Fibroblast of skin of left biceps (primary cell): ENCODE measurements around the gene LRRN2.

Experiments used
- DNase-seq, 2 experiments: peaks; one replicate each; pipeline ENCODE4 v3.0.0-alpha.2; 2013; ENCODE audit warnings: low read depth in 2 of 2

The LRRN2 gene

DNA sequence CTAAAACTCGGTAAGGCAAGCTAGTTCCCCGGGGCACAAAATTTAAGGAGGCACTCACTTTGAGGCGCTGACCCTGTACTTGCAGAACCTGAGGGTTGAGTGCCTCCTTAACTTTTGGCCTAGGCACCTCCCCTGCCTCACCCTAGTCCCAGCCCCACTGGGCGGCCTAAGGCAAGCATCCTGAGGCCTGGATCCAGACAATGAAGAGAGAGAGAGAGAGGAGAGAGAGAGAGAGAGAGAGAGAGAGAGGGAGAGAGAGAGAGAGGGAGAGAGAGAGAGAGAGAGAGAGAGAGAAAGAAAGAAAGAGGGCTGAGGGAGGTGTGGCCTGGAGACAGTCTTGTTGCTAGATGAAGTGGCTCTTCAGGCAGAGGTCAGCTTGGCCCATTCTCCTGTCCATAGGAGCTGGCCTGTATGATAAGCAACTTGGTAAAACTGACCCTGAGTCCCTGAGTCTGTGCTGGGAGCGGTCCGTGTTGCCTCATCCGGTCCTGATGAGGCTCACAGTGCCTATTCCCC, 7.4 kb upstream of the LRRN2 start:
- no peak for DNase-seq

DNA sequence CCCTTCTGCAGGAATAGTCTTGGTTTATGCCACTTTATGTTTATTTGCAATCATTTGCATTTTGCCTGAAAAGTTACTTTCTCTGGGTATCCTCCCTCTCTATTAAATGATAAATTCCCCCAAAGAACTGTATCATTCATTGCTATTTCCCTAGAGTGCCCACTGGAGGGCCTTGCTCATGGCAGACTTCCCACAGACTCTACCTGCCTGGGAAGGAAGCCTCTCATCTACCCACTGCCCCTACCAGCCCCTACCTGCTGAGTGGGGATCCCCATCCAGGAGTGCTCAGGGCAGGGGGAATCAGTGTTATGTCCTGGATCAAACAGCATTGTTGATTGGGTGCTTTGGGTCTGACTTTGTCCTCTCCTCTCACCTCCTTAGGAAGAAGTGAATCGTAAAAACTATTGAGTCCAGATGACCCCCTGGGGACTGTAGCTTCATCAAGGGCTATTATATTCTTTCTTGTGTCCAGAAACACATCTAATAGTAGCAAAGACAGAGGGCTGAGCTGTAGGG, 6.8 kb upstream of the LRRN2 start:
- no peak for DNase-seq

DNA sequence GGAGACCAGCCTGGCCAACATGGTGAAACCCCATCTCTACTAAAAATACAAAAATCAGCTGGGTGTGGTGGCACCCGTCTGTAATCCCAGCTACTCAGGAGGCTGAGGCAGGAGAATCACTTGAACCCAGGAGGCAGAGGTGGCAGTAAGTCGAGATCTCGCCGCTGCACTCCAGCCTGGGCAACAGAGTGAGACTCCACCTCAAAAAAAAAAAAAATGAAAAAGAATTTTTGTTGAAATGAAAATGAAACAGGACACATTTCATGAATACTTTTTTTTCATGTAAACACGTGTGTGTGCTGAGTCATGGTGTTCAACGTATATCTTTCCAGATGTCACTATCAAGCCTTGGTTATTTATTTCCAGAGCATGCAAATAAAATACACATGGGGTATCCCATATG, 5.8 kb upstream of the LRRN2 start:
- DNase-seq: peak; percentile 6 to 12

DNA sequence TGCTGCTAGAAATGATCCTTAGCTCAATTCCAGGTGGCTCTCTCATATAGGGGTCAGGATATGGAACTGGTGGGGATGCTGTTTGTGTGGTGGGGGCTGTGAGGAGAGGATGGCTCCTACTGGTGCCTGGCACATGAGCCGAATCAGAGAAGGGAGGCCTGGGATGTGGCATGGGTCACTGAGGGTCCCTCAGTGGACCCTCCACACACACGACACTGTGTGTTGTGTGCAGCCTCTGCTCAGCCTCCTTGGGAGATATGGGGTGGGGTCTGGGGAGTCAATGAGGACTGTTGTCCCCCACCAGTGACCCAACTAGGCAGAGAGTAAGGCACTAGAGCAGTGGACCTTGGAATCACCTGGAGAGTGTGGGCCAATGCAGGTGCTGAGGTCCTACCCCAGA, 3.2 kb upstream of the LRRN2 start:
- no peak for DNase-seq

DNA sequence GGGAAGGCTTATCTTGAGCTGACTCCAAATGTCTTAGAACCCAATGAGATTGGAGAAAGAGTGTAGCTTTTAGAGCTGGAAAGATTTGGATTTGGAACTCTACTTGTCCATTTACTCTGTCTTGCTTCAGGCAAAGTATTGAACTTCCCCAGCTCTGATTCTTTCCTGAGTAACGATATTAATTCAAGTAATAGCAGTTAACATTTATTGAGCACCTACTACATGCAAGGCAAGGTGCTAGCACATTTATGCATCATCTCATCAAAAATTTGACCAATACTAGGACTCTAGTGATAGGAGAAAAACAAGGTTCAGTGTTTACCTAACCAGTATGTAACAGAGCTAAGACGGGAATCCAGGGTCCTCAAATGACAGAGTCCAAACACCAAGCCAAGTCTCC, 2.5 kb upstream of the LRRN2 start:
- DNase-seq: no peak

DNA sequence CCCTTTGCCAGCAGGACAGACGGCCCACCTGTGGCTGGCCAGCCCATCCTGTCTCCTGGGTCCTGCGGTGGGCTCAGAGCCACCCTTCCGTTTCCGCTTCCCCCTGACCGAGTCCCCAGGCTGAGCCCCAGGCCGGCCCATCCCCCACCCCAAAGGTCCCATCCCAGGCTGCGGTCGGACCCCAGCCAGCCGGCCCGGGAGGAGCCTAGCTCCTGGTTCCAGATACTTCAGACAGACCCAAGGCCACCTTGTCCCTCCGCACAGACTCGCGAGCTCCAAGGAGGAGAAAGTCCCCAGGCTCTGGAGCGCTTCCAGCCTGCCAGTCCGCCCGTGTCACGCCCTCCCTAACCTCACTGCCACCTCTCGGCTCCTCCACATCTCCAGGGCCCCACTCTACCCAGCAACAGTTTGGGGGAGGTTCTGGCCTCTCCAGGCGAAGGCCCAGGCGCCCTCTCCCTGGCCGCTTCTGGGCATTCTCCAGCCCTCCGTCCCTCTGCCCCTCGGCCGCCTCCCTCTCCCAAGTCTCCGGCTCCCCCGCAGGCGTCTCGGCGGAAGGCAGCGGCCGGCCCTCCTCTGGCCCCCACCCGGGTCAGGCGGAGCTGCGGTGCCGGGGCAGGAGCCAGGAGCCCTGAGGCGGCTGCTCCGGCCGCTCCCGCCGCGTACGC, 835 bp downstream of the LRRN2 start:
- no peak for DNase-seq

DNA sequence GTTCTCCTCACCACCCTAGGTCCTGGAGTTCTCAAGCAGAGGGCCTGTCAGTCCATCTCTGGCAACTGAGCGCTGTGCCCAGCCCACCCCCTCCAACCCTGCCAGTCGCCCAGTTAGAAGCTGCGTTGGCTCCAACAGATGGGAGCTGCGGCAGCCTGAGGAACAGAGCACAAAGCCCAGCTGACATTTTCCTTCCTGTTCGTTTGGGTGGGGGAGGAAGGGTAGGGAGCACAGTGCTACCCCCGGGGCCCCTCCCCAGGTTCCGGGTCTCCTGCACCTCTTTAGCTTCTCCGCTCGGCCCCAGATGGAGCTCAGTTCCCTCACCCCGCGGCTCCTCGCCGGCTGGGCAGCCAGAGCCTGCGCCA, 1.4 kb downstream of the LRRN2 start:
- DNase-seq: no peak

DNA sequence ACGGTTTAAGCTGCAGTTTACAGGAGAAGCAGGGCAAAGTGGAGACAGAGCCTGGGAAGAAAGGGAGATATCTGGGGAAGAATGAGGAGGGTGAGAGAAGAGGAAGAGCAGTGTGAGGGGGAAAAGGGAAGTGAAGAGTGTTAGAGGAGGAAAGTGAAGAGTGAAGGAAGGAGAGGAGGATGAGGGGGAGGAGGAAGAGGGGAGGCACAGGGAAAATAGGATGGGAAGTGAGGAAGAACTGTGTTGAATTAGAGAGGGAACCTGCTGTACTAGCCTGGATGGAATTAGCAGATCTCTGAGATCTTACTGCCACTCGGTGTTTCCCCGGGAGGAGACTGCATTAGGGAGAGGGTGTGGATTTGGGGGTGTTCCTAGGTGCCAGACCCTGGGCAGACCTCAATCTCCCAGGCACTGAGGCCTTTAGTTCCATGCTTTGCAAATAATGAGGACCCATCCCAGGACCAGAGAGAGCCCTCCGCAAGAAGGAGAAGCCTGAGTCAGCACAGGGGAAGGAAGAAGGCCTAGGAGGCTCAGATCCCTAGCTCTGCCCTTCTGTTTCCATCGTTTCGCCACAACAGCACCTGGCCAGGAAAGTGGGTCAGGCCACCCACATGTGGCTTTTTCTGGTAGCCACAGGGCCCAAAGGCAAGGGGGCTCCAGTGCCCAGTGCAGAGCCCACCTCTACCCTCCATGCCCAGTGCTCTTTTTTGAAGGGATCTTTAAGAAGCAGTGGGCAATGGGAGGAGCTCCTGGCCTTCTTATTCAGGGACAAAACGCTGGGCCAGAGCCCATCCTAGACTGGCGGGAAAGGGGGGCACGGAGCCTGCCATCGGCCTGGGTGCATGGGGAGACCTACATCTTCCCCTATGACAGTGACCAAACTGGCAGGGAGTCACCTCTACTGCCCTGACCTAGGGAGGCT, 2.0 kb downstream of the LRRN2 start:
- DNase-seq: no peak

DNA sequence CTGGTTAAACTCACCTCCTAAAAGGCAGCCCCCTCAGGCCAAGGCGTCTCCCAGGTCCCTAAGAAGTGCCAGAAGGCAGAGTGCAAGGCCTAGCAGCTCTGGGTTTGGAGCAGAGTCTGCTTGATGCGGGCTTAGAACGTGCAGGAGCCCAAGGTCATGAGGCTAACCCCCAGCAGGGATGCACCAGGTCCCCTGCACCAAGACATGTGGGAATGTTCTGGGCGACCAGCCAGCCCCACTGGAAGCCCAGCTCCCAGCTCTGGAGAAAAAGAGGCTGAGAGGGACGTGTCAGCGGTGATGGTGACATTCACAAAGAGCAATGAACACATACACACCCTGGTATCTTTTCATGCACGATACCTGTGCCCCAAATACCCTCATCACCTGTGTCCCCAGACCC, 5.1 kb downstream of the LRRN2 start:
- DNase-seq: no peak

DNA sequence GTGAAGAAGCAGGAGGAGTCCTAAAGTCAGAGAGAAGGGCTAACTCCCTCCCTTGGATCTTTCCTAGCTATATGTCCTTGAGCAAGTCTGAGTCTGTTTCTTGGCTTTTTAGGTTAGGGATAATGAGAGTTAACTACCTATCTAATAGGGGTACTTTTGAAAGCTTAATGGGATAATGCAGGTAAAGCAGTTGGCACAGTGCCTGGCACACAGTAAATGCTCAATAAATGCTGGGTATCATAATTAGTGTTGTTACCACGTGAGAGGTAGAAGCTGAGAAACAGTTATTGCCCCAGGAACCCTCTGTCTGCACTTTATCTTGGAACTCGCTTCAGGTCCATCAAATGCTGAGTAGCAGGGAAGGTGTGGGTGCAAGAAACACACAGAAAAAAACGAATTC, 5.5 kb downstream of the LRRN2 start:
- no peak for DNase-seq

DNA sequence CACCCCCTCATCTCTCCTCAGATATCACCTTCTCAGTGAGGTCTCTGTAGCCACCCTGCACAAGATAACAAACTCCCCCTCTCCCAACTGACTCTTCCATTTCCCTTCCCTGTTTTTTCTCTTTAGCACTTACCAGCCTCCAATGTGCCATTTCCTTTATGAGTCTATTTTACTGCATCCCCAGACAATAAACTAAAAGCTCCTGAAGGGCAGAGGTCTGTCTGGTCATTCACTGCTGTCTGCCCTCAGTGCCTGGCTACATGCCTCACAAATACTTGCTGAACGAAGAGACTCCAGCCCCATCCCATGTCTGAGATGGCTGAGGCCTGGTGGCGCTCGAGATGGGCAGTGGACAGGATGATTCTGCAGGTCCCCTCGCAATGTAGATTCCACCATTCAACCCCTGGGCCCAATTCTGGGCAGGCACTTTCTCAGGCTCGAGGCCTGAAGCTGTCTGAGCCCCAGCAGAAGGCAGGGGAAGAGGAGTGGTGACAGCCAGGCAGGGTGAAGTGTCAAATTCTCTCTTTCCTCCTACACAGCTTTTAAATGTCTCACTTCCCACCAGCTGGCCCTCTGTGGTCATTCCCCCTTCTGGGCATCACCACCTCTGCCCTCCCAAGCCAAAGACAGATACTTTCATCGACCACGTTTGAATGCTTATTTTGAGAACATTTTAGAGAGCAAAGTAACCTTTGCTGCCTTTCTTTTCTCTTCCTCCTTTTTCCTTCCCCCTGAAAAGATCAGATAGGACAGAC, 6.6 kb downstream of the LRRN2 start:
- DNase-seq: no peak

DNA sequence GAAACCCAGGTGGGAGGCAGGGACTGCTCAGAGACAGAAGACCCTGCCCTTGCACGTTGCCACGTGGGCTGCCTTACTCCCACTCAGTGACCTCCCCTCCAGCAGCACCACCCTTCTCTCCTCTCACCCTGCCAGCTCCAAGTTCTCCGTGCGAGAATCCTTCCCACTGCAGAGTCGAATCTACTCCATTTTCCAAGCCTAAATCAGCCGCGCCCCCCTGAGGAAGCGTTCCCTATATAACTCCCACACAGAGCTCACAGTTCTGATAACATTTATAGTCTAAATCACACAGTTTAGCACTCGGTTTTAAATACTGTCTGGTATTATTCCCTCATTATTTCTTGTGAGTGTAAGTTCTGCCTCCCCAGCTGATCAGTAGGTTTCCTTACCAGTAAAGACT, 7.7 kb downstream of the LRRN2 start:
- no peak for DNase-seq

DNA sequence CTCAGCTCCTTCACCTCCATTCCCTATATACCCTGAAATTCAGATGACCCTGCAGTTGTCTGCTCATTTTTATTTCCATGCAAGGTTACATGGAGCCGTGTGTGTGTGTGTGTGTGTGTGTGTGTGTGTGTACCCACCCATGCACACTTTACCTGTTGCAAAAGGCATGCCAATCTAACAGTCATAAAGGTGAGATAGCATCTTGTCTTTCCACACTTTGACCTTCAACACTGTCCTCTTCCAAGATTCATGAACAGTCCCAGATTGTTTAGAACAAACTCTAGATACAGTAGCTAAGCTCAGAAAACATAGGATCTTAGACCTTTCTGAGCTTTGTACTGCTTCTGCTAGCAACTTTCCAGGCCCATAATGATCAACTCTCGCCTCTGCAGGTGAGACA, 9.5 kb downstream of the LRRN2 start:
- no peak for DNase-seq

DNA sequence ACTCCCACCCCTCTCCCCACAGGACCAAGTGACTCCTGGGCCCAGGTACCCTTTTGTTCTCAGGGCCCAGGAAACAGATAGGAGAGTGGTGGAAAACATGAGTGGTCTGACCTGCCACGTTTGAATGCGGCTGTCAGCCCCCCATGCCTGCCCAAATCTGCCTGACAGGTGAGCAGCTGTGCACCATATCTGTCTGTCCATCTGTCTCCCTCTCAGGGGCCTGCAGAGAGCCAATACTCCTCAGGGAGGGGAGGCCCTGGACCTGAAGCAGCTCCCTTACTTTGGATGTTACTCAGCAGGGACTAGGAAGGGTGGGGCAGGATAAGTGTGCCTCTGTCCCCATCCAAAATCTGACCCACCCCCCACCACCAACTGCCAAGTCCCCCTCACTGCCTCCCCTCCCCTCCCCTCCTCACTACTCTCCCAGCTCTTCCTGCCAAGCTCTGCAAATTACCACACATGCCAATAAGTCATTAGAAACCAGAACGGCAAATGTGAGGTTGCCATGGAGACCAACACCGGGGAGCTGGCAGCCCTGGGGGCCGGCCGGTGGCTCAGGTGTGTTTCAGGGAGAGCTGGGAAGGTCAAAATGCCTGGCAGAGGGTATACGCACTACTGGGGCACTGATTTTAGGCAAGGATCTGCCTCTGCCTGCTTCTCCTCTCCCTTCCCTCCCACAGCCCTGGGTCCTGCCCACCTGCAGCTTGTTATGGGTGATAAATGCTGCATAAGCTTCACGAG, 11.5 kb downstream of the LRRN2 start:
- DNase-seq: no peak

DNA sequence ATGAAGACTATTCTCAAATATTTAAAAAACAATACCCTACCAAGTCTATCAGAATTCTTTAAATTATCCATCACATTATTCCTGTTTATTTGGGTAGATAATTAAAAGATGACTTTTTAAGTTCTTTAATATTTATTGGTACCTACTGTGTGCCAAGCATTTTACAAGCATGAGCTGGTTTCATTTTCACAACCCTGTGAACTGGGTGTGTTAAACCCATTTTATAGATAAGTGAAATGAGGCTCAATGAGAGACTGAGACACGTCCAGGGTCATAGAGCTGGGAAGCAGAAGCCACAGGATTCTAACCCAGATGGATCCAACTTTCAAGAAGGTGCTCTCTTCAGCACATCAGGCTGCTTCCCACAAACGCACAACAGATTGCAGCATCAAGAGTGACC, 12.3 kb downstream of the LRRN2 start:
- no peak for DNase-seq

DNA sequence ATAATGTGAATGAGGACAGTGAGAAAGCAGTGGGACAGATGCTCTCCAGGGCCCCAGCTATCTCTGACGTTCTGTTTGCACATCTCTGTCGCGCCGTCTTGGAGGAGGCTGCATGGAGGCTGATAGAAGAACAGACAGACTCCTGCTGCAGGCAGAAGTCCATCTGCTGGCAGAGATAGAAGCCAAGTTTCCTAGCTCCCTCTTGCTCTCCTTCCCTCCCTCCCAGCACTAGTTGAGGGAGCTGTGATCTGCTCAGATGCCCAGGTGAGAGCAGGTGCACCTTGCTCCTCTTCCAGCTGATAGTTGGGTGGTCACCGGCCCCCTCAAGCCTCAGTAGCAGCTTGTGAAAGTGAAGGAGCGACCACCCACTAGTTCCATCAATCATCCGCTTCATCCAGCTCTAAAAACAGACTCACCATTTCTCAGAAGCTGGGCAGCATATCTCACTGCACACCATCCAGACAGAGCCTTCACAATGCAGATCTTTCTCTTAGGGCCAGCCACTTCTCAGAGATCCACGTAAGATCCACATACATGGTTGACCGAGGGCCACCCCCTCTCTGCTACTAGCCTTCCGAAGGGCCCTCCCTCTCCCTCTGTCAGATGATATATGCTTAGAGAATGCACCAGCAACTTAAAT, 12.9 kb downstream of the LRRN2 start:
- DNase-seq: no peak

DNA sequence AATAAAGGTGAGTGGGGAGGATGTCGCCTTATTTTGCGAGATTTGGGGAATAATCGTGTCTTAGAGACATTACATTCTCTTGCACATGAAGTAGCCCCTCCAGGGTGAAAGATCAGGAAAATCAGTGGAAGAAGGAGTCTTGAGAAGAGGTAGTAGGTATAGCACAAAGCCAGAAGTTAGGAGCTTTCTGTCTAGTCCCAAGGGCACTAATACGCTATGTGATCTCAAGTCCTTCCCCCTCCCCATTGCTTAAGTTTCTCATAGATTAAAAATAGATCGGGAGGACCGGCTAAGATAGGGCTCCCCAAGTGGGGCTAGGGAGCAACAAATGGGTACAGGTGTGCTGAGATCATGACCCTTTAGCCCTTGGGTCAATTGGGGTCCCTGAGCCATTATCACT, 13.5 kb downstream of the LRRN2 start:
- no peak for DNase-seq

DNA sequence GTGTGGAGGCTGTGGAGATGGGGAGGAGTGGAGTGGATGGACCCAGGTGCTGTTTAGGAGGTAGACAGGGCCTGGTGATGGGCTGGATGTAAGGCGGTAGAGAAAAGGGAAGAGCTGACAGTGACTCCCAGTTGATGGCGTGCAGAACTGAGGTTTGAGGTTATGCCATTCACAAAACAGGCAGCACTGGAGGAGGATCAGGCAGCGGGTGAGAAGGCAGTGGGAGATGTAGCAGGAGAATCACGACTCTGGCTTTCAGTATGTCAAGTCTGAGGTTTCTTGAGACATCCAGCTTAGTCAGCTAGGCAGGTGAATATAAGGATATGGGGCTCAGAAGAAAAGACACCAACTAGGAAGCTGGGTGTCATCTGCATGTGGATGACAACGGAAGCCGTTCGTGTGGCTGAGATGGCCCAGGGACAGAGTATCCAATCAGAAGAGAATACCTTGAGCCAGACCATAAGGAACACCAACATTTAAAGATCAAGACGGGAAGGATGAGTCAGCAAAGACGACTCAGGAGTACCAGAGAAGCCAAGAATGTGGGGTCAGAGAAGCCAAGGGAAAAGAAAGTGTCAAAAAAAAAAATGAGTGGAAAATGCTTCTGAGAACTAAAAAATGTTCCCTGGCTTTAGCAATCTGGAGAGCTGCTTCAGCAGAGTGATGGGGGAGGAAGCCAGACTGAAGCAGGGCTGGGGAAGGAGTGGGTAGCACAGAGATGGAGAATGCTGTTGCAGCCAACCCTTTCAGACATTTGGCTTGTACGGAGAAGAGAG, 15.2 kb downstream of the LRRN2 start:
- peak; percentile 19 to 22 for DNase-seq

DNA sequence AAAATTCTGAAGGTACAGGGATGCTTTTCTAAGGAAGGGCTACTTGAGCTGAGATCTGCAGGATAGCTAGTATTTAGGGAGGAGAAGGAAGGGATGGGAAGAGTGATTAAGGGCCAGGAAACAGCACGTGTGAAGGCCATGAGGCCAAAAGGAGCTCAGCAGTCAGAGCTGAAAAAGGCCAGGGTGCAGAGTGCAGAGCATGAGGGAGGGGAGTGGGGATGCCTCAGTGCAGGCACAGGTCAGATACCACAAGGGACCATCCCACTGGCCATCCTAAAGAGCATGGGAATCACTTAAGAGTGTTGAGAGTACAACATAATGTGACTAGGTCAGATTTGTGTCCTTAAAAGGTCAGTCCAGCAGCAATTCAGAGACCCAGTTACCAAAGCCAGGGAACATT, 16.0 kb downstream of the LRRN2 start:
- no peak for DNase-seq

DNA sequence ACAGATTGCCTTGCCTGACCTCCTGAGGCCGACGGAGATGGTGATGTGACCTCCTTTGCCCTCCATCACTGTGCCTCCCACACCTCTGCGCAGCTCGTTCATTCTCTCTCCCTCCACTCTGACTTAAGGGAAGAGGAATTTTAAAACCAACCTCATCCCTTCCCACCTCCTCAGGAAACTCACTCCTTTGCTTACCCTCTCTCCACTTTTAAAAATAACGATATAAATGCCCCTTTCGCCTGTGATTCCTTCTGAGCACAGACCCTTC, 21.2 kb downstream of the LRRN2 start:
- no peak for DNase-seq
